ENCODE measurements around the gene CHMP1B.

Gene CHMP1B

GRCh38 chr18:11899063-11899462 is 47.9 kb downstream of the CHMP1B start:
- H3K4me3 ChIP-seq (ENCODE audit: low read length), result no peak overlapping the region
- DNase-seq (ENCODE audit: low read depth), result no peak
- TF ChIP-seq, protein P1, sequence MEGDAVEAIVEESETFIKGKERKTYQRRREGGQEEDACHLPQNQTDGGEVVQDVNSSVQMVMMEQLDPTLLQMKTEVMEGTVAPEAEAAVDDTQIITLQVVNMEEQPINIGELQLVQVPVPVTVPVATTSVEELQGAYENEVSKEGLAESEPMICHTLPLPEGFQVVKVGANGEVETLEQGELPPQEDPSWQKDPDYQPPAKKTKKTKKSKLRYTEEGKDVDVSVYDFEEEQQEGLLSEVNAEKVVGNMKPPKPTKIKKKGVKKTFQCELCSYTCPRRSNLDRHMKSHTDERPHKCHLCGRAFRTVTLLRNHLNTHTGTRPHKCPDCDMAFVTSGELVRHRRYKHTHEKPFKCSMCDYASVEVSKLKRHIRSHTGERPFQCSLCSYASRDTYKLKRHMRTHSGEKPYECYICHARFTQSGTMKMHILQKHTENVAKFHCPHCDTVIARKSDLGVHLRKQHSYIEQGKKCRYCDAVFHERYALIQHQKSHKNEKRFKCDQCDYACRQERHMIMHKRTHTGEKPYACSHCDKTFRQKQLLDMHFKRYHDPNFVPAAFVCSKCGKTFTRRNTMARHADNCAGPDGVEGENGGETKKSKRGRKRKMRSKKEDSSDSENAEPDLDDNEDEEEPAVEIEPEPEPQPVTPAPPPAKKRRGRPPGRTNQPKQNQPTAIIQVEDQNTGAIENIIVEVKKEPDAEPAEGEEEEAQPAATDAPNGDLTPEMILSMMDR (conservative IDR thresholded peaks at IDR 0.05; ENCODE audit: low read depth, low read length), result no peak

DNA sequence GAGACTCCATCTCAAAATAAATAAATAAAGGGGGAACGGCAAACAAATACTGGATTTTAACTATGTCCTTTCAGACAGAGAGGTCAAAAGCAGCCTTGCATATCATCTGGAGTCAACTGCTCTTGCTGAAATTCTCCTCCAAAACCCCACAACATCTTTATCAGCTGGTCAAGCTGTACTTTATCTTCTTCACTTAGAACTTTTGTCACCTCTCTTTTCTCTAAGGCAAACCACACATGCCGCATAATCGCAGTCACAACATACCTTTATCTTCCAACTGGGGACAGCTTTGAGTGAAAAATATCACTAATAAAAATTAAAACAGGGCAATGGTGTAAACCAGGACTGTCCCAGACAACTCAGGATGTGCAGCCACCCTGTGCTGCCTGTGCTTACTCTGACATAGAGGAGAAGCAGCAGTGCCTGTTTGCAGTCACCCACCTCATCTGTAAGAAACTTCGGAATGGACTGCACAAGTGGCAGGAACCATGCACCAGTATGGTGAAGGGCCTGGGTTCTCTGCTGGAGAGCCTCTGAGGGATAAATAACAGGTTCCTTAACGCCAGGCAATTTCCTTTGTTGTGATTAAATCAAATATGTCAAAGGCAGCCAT is 50.7 kb downstream of the CHMP1B start:
- no peak overlapping the region for H3K4me3 ChIP-seq (ENCODE audit: low read length)
- DNase-seq (ENCODE audit: low read depth), result no peak
- TF ChIP-seq, protein P1 (conservative IDR thresholded peaks at IDR 0.05; ENCODE audit: low read depth, low read length), result no peak

DNA sequence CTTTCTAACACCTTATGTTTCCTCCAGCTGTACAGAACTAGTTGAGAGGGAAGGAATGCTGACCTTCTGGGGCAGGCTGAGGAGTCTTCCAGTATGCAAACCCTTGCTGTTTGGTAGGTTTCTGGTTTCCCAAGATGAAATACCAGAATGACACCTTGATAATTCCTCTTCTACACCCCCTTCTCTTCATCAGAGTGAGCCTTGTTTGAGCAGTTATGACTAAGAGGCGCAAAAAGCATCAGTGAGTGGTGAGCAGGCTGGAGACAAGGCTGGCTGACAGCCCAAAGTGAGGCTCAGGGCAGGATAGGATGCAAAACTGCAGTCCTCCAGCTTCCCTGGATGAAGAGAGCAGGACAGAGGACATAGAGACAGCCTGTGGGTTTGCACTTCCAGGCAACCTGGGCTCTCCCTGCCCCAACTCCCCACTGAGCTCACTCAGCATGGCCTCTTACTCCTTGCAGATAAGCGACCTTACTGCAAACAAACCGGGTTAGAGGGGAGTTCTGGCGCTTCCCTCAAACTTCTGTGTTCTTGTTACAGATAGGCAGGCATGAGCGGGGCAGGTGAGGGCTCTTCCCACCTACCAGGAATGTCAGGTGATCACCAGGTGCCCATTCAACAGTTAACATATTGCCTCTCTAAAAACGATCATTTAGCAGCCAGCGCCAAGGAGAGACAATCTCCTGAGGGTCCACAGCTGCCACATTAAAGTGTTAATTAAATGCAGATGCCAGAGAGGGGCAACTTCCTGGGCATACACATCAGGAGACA is 51.5 kb downstream of the CHMP1B start:
- H3K4me3 ChIP-seq (ENCODE audit: low read length), result no peak overlapping the region
- TF ChIP-seq, protein P1 (conservative IDR thresholded peaks at IDR 0.05; ENCODE audit: low read depth, low read length), result no peak
- no peak for DNase-seq (ENCODE audit: low read depth)
